PC-3 (cell line): ENCODE measurements around the gene TTC31. TPM values are rescaled to one million over a fixed set of nuclear protein-coding genes. Genes with fewer than 3 reads are reported as not detected.

Source experiments
- ATAC-seq: fragments of 200-7000 bp; cut with Tn5 transposase; 2 replicates; pipeline ENCODE4 v1.9.1; 2020; ENCODE audit warnings: mild to moderate bottlenecking, moderate library complexity
- BruUV-seq: library from RNA; stranded (reverse); fragments of 400-500 nt; replicated peaks from 2 replicates; lab custom pipeline; 2021; lab: Mats Ljungman, UMichigan
- CTCF ChIA-PET: fragments of 300-600 bp; sonication (Branson Sonifier 250); formaldehyde crosslinking; loops from one replicate; lab custom pipeline; 2022; ENCODE audit warnings: antibody characterized with exemption; lab: Charles Lee
- POLR2A ChIA-PET: fragments of 300-600 bp; sonication (Branson Sonifier 250); formaldehyde crosslinking; loops from one replicate; lab custom pipeline; 2022; ENCODE audit warnings: antibody characterized with exemption; ENCODE audit not compliant: unreplicated experiment; lab: Charles Lee
- DNase-seq: peaks from one replicate; pipeline ENCODE4 v3.0.0-alpha.2; 2015
- H2AFZ ChIP-seq: fragments of 300-600 bp; sonication (generic); 2 replicates; pipeline ENCODE4 v1.6.0; 2016; ENCODE audit warnings: antibody characterized with exemption, low read length
- H3F3A ChIP-seq: fragments of 300-600 bp; sonication (generic); one replicate; pipeline ENCODE4 v1.6.0; 2017; ENCODE audit warnings: antibody characterized with exemption, low read length, control low read depth, mild to moderate bottlenecking; ENCODE audit not compliant: unreplicated experiment
- H3K27ac ChIP-seq: fragments of 300-600 bp; sonication (generic); 2 replicates; pipeline ENCODE4 v1.5.1; 2016; ENCODE audit warnings: mild to moderate bottlenecking, low read length
- H3K27me3 ChIP-seq: fragments of 300-600 bp; sonication (generic); 2 replicates; pipeline ENCODE4 v1.6.1; 2016; ENCODE audit warnings: low read length, mixed read lengths
- H3K36me3 ChIP-seq: fragments of 300-600 bp; sonication (generic); 2 replicates; pipeline ENCODE4 v1.6.1; 2016; ENCODE audit warnings: low read depth, mixed run types, low read length, mixed read lengths
- H3K4me1 ChIP-seq: fragments of 300-600 bp; sonication (generic); 2 replicates; pipeline ENCODE4 v1.5.1; 2016; ENCODE audit warnings: low read length; ENCODE audit not compliant: insufficient read depth
- H3K4me2 ChIP-seq: fragments of 300-600 bp; sonication (generic); 2 replicates; pipeline ENCODE4 v1.6.0; 2016; ENCODE audit warnings: low read length
- H3K4me3 ChIP-seq: fragments of 300-600 bp; sonication (generic); 2 replicates; pipeline ENCODE4 v1.5.1; 2016; ENCODE audit warnings: mild to moderate bottlenecking, low read length, mixed read lengths
- H3K79me2 ChIP-seq: fragments of 300-600 bp; sonication (generic); 2 replicates; pipeline ENCODE4 v1.6.1; 2017; ENCODE audit warnings: low read length, mixed read lengths
- H3K9ac ChIP-seq: fragments of 300-600 bp; sonication (generic); 2 replicates; pipeline ENCODE4 v1.6.0; 2016; ENCODE audit warnings: mild to moderate bottlenecking, low read length
- H3K9me2 ChIP-seq: fragments of 300-600 bp; sonication (generic); replicated peaks from 2 replicates; pipeline ENCODE4 v1.6.1; 2016; ENCODE audit warnings: mixed run types, low read length, mixed read lengths
- H3K9me3 ChIP-seq: fragments of 300-600 bp; sonication (generic); 2 replicates; pipeline ENCODE4 v1.6.1; 2016; ENCODE audit warnings: low read length, mixed read lengths
- H4K20me1 ChIP-seq: fragments of 300-600 bp; sonication (generic); 2 replicates; pipeline ENCODE4 v1.6.1; 2016; ENCODE audit warnings: low read length, mixed read lengths
- CTCF ChIP-seq: fragments of 300-600 bp; sonication (generic); conservative IDR thresholded peaks from 2 replicates; pipeline ENCODE4 v1.5.1; 2017; ENCODE audit warnings: antibody characterized with exemption, low read depth, mild to moderate bottlenecking, low read length
- EZH2 ChIP-seq: fragments of 300-600 bp; sonication (generic); IDR thresholded peaks from one replicate; pipeline ENCODE4 v1.6.1; 2017; ENCODE audit warnings: antibody characterized with exemption, mild to moderate bottlenecking, low read length; ENCODE audit not compliant: unreplicated experiment
- EZH2phosphoT487 ChIP-seq: fragments of 300-600 bp; sonication (generic); IDR thresholded peaks from 2 replicates; pipeline ENCODE4 v1.6.1; 2018; ENCODE audit warnings: mild to moderate bottlenecking, antibody characterized with exemption, low read length, borderline replicate concordance
- intact Hi-C: fragments of 100-400 bp; cut with micrococcal nuclease; formaldehyde crosslinking; loops from 2 replicates; pipeline ENCODE4 v1.9.0; 2023
- total RNA-seq: library from RNA; depleted of rRNA; stranded (reverse); fragments of >200 nt; gene quantifications from 2 replicates; pipeline ENCODE4 v1.2.3, GENCODE V29; 2014

TTC31 gene
- total RNA-seq, 1 experiment from 2014 or later, result 21.1 TPM

GRCh38 chr2:74505448-74506246 lies 22.8 kb downstream of the TTC31 start:
- TF ChIP-seq CTCF (no peak), EZH2 (no peak), EZH2phosphoT487 (no peak)
- Histone ChIP-seq H4K20me1 (no peaks in the 10 kb centered on the region), H3K4me2 (peak overlapping the region; percentile 93), H3K27ac (no peak overlapping the region), H3F3A (no peaks in the 10 kb centered on the region), H3K36me3 (peaks cover 7% of the 10 kb centered on the region), H3K27me3 (no peaks in the 10 kb centered on the region), H3K9me2 (no peaks in the 10 kb centered on the region), H3K9me3 (no peaks in the 10 kb centered on the region), H3K79me2 (peaks cover 22% of the 10 kb centered on the region), H3K4me3 (peak overlapping the region; percentile 95), H2AFZ (no peak overlapping the region), H3K9ac (no peak overlapping the region), H3K4me1 (peaks cover 18% of the 10 kb centered on the region)
- ChIA-PET CTCF (no interaction called here), POLR2A (no interaction called here)
- intact Hi-C loops, result loop anchor here (2.0 kb wide), 1 partner anchor 51 kb away; the partner anchor contains the start of gene INO80B
- BruUV-seq, result no TSS peak
- DNase-seq (no peak), ATAC-seq (no peak)

GRCh38 chr2:74507145-74507925 lies 24.5 kb downstream of the TTC31 start, which contains the start of gene PCGF1:
TSS of gene PCGF1 (minus strand) at chr2:74507695. CDS start at chr2:74507668, 27 bp downstream.
- Histone ChIP-seq H2AFZ (peak within 1 kb of the TSS; percentile 84), H3K9me3 (no peaks in the 10 kb centered on the region), H3F3A (no peaks in the 10 kb centered on the region), H3K27me3 (no peaks in the 10 kb centered on the region), H3K9me2 (no peaks in the 10 kb centered on the region), H3K4me2 (peak within 1 kb of the TSS; percentile 93), H3K36me3 (peaks cover 7% of the 10 kb centered on the region), H3K79me2 (peaks cover 22% of the 10 kb centered on the region), H3K4me3 (peak within 1 kb of the TSS; percentile 95), H3K4me1 (peaks cover 18% of the 10 kb centered on the region), H3K27ac (peak within 1 kb of the TSS; percentile 94), H3K9ac (peak within 1 kb of the TSS; percentile 99), H4K20me1 (no peaks in the 10 kb centered on the region)
- CTCF ChIA-PET, result no interaction called here
- POLR2A ChIA-PET, result interaction anchor here (0.5 kb wide), 1 partner anchor 1122 kb away, joined by 7 read pairs; the partner anchor contains the start of gene ALMS1
- intact Hi-C loops, result loop anchor here (1.0 to 2.0 kb wide), 3 partner anchors 22 to 53 kb away; partner anchors contain the start of genes AUP1, HTRA2, INO80B and TTC31
- TF ChIP-seq EZH2phosphoT487 (no peak), CTCF (0 out of 2 replicates have a peak, but pooled peaks have one; percentile 17), EZH2 (no peak)
- DNase-seq (peak; percentile 99), ATAC-seq (peak; percentile 93)
- BruUV-seq, result no TSS peak
